Uterus (tissue), 2 donors: ENCODE data around the gene MYO6.

Source experiments
- CTCF ChIP-seq, 4 experiments: fragments of 200-600 bp in 2 of 4; fragments of 450-650 bp in 2 of 4; sonication (generic) in 2 of 4; IDR thresholded peaks; one replicate each; pipeline ENCODE4 v1.5.1; 2016 to 2019; ENCODE audit warnings: antibody characterized with exemption in 4 of 4, mild to moderate bottlenecking in 2 of 4, moderate library complexity in 1 of 4
- POLR2A ChIP-seq, 2 donors: fragments of 450-650 bp; IDR thresholded peaks; one replicate each; pipeline ENCODE4 v1.6.1; 2016; ENCODE audit warnings: antibody characterized with exemption in 2 of 2, mild to moderate bottlenecking in 1 of 2, moderate library complexity in 1 of 2

DNA sequence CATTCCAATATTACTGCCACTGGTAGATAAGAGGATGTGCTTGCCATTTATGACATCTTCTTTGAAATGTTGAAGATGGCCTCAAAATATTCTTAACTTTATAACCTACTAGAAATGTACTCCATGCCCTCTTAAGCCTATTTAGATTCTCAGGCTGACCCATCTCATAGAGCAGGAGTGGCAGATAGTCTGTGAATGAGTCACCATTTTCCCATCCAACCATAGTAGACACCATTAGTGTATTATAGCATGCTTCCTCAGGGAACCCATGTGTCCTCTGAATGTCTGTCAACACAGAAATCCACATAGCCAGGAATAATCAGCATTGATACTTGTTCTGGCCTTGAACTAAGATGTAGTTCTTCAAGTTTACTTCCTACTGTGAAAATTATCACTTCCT lies 173.2 kb downstream of the MYO6 start:
- no peak for TF ChIP-seq CTCF (IDR thresholded peaks at IDR 0.05)
- no peak for TF ChIP-seq POLR2A (IDR thresholded peaks at IDR 0.05)
